K562 (cell line): Measurements from ENCODE around the gene WDR91. TPM values are rescaled to one million over a fixed set of nuclear protein-coding genes. Genes with fewer than 3 reads are reported as not detected.
A peak's percentile ranks its signal among the peaks of the same experiment; 100 is the strongest.

Source experiments
- ATAC-seq: fragments of 200-7000 bp; cut with Tn5 transposase; 3 replicates; pipeline ENCODE4 v1.9.1; 2020; ENCODE audit warnings: moderate library complexity
- BruUV-seq: library from RNA; stranded (reverse); fragments of 400-500 nt; replicated peaks from 2 replicates; lab custom pipeline; 2021; lab: Mats Ljungman, UMichigan
- CTCF ChIA-PET: fragments of 300-600 bp; formaldehyde crosslinking; extraction: SDS; loops from one replicate; lab custom pipeline; 2021; ENCODE audit warnings: low intra/inter-chr PET ratio; lab: Yijun Ruan, JAX
- POLR2A ChIA-PET: fragments of 300-600, 350-650 bp; sonication (Branson Sonifier 250); formaldehyde crosslinking; extraction: SDS; loops from one replicate; lab custom pipeline; 2021; ENCODE audit warnings: antibody characterized with exemption, inconsistent platforms; lab: Yijun Ruan, JAX
- DNase-seq, 4 experiments: peaks; one replicate each; pipeline versions ENCODE4 v3.0.0 to v3.0.0-alpha.2; 2011 to 2018; ENCODE audit warnings: low spot score in 3 of 4, mixed read lengths in 3 of 4; ENCODE audit errors: extremely low read depth in 1 of 4
- FAIRE-seq: peaks from 2 replicates; lab custom pipeline; 2011; peaks lifted over from hg19 to GRCh38; lab: Jason Lieb, UNC
- H2AFZ ChIP-seq: 2 replicates; pipeline ENCODE4 v1.6.0; 2011; ENCODE audit warnings: low read depth, low read length, control low read depth, inconsistent platforms
- H3K27ac ChIP-seq: fragments of 200-600 bp; 3 replicates; pipeline ENCODE4 v1.8.0; 2011; ENCODE audit warnings: low read depth, mild to moderate bottlenecking, control low read depth, inconsistent platforms, low read length, moderate library complexity, mixed read lengths; ENCODE audit errors: extremely low read depth
- H3K27me3 ChIP-seq, 2 experiments: fragments of 300-600 bp in 1 of 2; 2 replicates in 1 of 2; 3 replicates in 1 of 2; pipeline versions ENCODE4 v1.6.0 to v1.8.0; 2011; ENCODE audit warnings: inconsistent platforms in 2 of 2, low read length in 2 of 2, mild to moderate bottlenecking in 1 of 2, mixed read lengths in 1 of 2, moderate library complexity in 1 of 2; ENCODE audit not compliant: control insufficient read depth in 2 of 2, insufficient read depth in 2 of 2
- H3K36me3 ChIP-seq: fragments of 300-600 bp; 3 replicates; pipeline ENCODE4 v1.8.0; 2011; ENCODE audit warnings: mild to moderate bottlenecking, low read length, inconsistent platforms; ENCODE audit not compliant: control insufficient read depth, insufficient read depth
- H3K4me1 ChIP-seq, 2 experiments: fragments of 200-600 bp in 1 of 2; replicated peaks in 1 of 2; 2 replicates in 1 of 2; 3 replicates in 1 of 2; pipeline versions ENCODE4 v1.5.1 to v1.8.0; 2011; ENCODE audit warnings: inconsistent platforms in 2 of 2, low read length in 2 of 2, mild to moderate bottlenecking in 1 of 2, mixed read lengths in 1 of 2, moderate library complexity in 1 of 2; ENCODE audit not compliant: control insufficient read depth in 2 of 2, insufficient read depth in 2 of 2
- H3K4me2 ChIP-seq: 2 replicates; pipeline ENCODE4 v1.6.1; 2011; ENCODE audit warnings: low read length, control low read depth, inconsistent platforms, mixed read lengths; ENCODE audit not compliant: insufficient read depth
- H3K4me3 ChIP-seq: fragments of 200-600 bp; sonication (generic), shearing (Covaris generic); 2 replicates; pipeline ENCODE4 v1.5.1; 2016; ENCODE audit warnings: control low read depth, inconsistent platforms
- H3K79me2 ChIP-seq: fragments of 200-600 bp; 3 replicates; pipeline ENCODE4 v1.8.0; 2011; ENCODE audit warnings: low read length, inconsistent platforms; ENCODE audit not compliant: control insufficient read depth, insufficient read depth
- H3K9ac ChIP-seq, 2 experiments: 2 replicates each; pipeline versions ENCODE4 v1.6.0 to v1.6.1; 2011; ENCODE audit warnings: low read depth in 2 of 2, low read length in 2 of 2, control low read depth in 1 of 2, inconsistent platforms in 1 of 2, mild to moderate bottlenecking in 1 of 2, mixed read lengths in 1 of 2; ENCODE audit not compliant: insufficient read depth in 1 of 2
- H3K9me1 ChIP-seq: one replicate; pipeline ENCODE4 v1.6.0; 2011; ENCODE audit warnings: inconsistent platforms, mild to moderate bottlenecking, low read length, moderate library complexity; ENCODE audit not compliant: control insufficient read depth, insufficient read depth
- H3K9me3 ChIP-seq: replicated peaks from 2 replicates; pipeline ENCODE4 v1.5.1; 2011; ENCODE audit warnings: low read depth, low read length, inconsistent platforms; ENCODE audit not compliant: control insufficient read depth, insufficient read depth
- H4K20me1 ChIP-seq: replicated peaks from 2 replicates; pipeline ENCODE4 v1.6.1; 2011; ENCODE audit warnings: low read length, inconsistent platforms, mixed read lengths; ENCODE audit not compliant: control insufficient read depth, insufficient read depth
- ARID1B ChIP-seq: fragments of 450-650 bp; IDR thresholded peaks from 2 replicates; pipeline ENCODE4 v1.6.1; 2016; ENCODE audit warnings: antibody characterized with exemption, mild to moderate bottlenecking, inconsistent platforms
- CBX5 ChIP-seq: IDR thresholded peaks from 2 replicates; pipeline ENCODE4 v1.6.1; 2014; ENCODE audit warnings: low read depth, borderline replicate concordance
- FOXP4 ChIP-seq: sonication (generic); formaldehyde crosslinking; IDR thresholded peaks from 2 replicates; pipeline ENCODE4 v1.8.0; 2022; ENCODE audit warnings: mild to moderate bottlenecking, missing genetic modification reagents, borderline replicate concordance
- MAFK ChIP-seq: IDR thresholded peaks from 2 replicates; pipeline ENCODE4 v1.6.1; 2011; ENCODE audit warnings: low read length, improper control_type of control experiment
- MTA3 ChIP-seq: fragments of 450-650 bp; formaldehyde crosslinking; IDR thresholded peaks from 2 replicates; pipeline ENCODE4 v1.6.1; 2017; ENCODE audit warnings: mild to moderate bottlenecking, borderline replicate concordance
- SMAD4 ChIP-seq: fragments of 250-450 bp; sonication (Bioruptor Pico); conservative IDR thresholded peaks from 2 replicates; pipeline ENCODE4 v1.8.0; 2021; ENCODE audit warnings: inconsistent platforms, mild to moderate bottlenecking, moderate library complexity
- SMARCE1 ChIP-seq: fragments of 450-650 bp; IDR thresholded peaks from 2 replicates; pipeline ENCODE4 v1.7.1; 2016; ENCODE audit warnings: mild to moderate bottlenecking
- SP1 ChIP-seq: sonication (generic); formaldehyde crosslinking; IDR thresholded peaks from 2 replicates; pipeline ENCODE4 v1.8.1; 2022; ENCODE audit warnings: mild to moderate bottlenecking, missing genetic modification reagents
- TEAD4 ChIP-seq, 2 experiments: sonication (generic) in 1 of 2; formaldehyde crosslinking in 1 of 2; IDR thresholded peaks; 2 replicates each; pipeline versions ENCODE4 v1.6.1 to v1.8.0; 2012 to 2022; ENCODE audit warnings: borderline replicate concordance in 1 of 2, inconsistent platforms in 1 of 2, low read length in 1 of 2, mild to moderate bottlenecking in 1 of 2, missing genetic modification reagents in 1 of 2
- TFAP4 ChIP-seq: sonication (generic); formaldehyde crosslinking; IDR thresholded peaks from 2 replicates; pipeline ENCODE4 v1.8.0; 2022; ENCODE audit warnings: missing genetic modification reagents, mild to moderate bottlenecking, moderate library complexity, borderline replicate concordance
- ZNF717 ChIP-seq: fragments of 250-450 bp; sonication (Bioruptor Pico); IDR thresholded peaks from 2 replicates; pipeline ENCODE4 v1.5.0; 2021
- WGBS: fragments of 100-300 bp; shearing (Covaris generic); methylation state at CpG from one replicate; pipeline ENCODE4 v1.1.6; 2016; ENCODE audit warnings: low coverage, mixed read lengths; ENCODE audit not compliant: insufficient coverage; ENCODE audit errors: missing lambda C conversion rate; 5-methylcytosine and 5-hydroxymethylcytosine counted together
- in situ Hi-C: fragments of 300-500 bp; cut with MboI; formaldehyde crosslinking; loops from 4 replicates; pipeline ENCODE4 v1.15.0; 2018; ENCODE audit warnings: inconsistent platforms, mixed read lengths
- intact Hi-C: fragments of 100-400 bp; cut with micrococcal nuclease; formaldehyde crosslinking; loops from 2 replicates; pipeline ENCODE4 v1.14.2; 2022
- polyA plus RNA-seq, 8 experiments: library from polyadenylated mRNA; depleted of rRNA in 4 of 8; stranded (reverse) in 5 of 8; unstranded in 3 of 8; fragments of >200 nt; fragmentation: Nextera tagmentation in 2 of 8; fragmentation: Illumina TruSeq in 1 of 8; extraction: Ambion mirVana in 2 of 8; extraction: Trizol in 1 of 8; gene quantifications; 2 replicates each; pipeline versions ENCODE4 v1.2.1 to v1.2.3, GENCODE V29; 2011 to 2014; ENCODE audit warnings: inconsistent platforms in 1 of 8, missing spikeins in 1 of 8
- total RNA-seq, 7 experiments: library from RNA; depleted of rRNA in 6 of 7; stranded (reverse); fragments of >200 nt in 6 of 7; fragmentation: Illumina TruSeq in 2 of 7; extraction: Trizol in 2 of 7; gene quantifications; 2 replicates each; pipeline versions ENCODE4 v1.2.1 to v1.2.3, GENCODE V29; 2011 to 2021; ENCODE audit warnings: low replicate concordance in 1 of 7

WDR91 gene
- total and polyA plus RNA-seq, 9 of the 15 experiments (the other 6 are each of a cell fraction or from before 2014, with no cell fraction given) = 1.9 to 18.2 (median 9.8) TPM

GRCh38 chr7:135160858-135161653 is 50.3 kb downstream of the WDR91 start (continued):
- TF ChIP-seq FOXP4 (CRISPR knock-in tag) = no peak
- no peak for TF ChIP-seq ZNF717
- TF ChIP-seq, all 486 proteins: peak for 125

- BruUV-seq = no TSS peak
- Histone ChIP-seq H3K9ac (peak overlapping the region in 1 of 2 experiments; percentile 44; a peak in 3 of 4 replicates), H3K79me2 (no peaks in the 10 kb centered on the region), H3K36me3 (peaks cover 21% of the 10 kb centered on the region; the same call in 2 of the 3 replicates), H2AFZ (peak overlapping the region; percentile 57), H3K4me3 (no peak overlapping the region), H3K9me1 (no peaks in the 10 kb centered on the region), H3K27me3 (no peaks in the 10 kb centered on the region), H4K20me1 (no peaks in the 10 kb centered on the region), H3K4me1 (peaks cover 8 to 27% of the 10 kb centered on the region in 2 experiments), H3K27ac (peak overlapping the region; percentile 77), H3K9me3 (peaks cover 42% of the 10 kb centered on the region), H3K4me2 (peak overlapping the region; percentile 39)
- ChIA-PET CTCF (no interaction called here), POLR2A (interaction anchor here (0.8 to 2.2 kb wide), 4 partner anchors 9 to 166 kb away, joined by 3 to 11 read pairs (median 10); partner anchors contain the start of gene TMEM140)
- FAIRE-seq = peak; percentile 93
- DNase-seq = peak; percentile 44 to 90 (median 60)
- ATAC-seq = peak; percentile 76
- WGBS = 35% methylated on average over 5 of the region's 5 CpGs
- intact Hi-C loops (loop anchor here (2.0 kb wide), 1 partner anchor 173 kb away; the partner anchor contains the start of gene AGBL3), in situ Hi-C loops (no loop called here)
- TF ChIP-seq ARID1B = peak; percentile 91
- TF ChIP-seq SMAD4 (CRISPR knock-in tag) = peak; percentile 89
- peak; percentile 94 for TF ChIP-seq SMARCE1
- TF ChIP-seq TFAP4 (CRISPR knock-in tag) = no peak
- TF ChIP-seq CBX5 = no peak; the same call in 1 of the 2 replicates
- peak; percentile 86; the same call in 1 of the 2 replicates for TF ChIP-seq MTA3
- no peak for TF ChIP-seq SP1 (CRISPR knock-in tag)
- TF ChIP-seq MAFK = peak; percentile 96
- TF ChIP-seq TEAD4 (IDR thresholded peaks at IDR 0.05; ENCODE audit: low read length) = peak; percentile 70
- TF ChIP-seq TEAD4 (CRISPR knock-in tag; IDR thresholded peaks at IDR 0.05; ENCODE audit: borderline replicate concordance) = no peak
Measured at GRCh38 chr7:135160098-135160857, 51.0 kb downstream of the WDR91 start.
